Stimulated activated CD4-positive, alpha-beta T cell treated with anti-CD3 and anti-CD28 coated beads, TNF-alpha, amount 100 ng/mL, for 48 hours (primary cell): ENCODE results near the gene FAM50A.
"Not testable (repeated sequence)": the region's sequence is repeated elsewhere in the genome, so short reads cannot be mapped to it uniquely, and the experiment has no call there.

ENCODE experiments used
- DNase-seq, 3 donors: peaks; one replicate each; pipeline ENCODE4 v3.0.0-alpha.2; 2020; ENCODE audit warnings: low read depth in 3 of 3

The FAM50A gene

DNA sequence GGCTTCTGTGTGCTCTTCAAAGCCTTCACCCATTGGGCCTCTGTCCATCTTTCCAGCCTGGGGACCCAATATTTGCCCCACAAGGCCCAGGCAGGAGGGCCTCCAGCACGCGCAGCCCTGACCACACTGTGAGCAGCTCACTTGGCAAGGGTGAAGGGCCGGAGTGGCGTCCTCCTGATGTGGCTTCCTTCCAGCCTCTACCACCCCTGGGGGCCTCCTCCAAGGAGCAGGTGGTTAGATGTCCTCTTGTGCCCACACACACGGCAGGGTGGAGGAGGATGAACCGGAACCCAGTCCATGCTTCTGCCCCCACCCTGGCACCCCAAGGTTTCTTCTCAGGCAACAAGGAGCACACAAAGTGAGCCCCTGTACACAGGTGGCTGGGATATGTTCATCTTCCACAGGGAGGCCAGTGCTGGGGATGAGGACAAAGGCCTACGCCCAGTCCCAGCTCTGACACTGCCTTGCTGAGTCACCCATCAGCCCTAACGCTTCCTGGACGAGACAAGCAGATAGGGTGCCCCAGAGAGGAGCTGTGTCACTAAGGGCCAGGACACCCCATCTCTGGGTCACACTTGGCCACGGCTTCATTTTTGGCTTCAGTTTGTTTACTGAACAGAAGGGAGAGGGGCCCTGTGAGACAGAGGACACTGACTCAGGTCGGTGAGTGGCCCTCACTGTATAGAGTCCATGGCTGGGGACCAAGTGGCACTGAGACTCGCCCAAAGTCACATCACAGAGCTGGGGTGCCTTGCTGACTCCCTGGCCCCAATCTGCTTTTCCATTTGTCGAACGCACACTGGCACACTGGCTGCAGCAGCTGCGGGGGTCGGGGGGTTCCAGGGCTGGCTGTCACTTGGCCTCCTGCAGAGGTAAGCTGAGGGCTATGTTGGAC, 40.6 kb downstream of the FAM50A start:
- DNase-seq, result no peak

DNA sequence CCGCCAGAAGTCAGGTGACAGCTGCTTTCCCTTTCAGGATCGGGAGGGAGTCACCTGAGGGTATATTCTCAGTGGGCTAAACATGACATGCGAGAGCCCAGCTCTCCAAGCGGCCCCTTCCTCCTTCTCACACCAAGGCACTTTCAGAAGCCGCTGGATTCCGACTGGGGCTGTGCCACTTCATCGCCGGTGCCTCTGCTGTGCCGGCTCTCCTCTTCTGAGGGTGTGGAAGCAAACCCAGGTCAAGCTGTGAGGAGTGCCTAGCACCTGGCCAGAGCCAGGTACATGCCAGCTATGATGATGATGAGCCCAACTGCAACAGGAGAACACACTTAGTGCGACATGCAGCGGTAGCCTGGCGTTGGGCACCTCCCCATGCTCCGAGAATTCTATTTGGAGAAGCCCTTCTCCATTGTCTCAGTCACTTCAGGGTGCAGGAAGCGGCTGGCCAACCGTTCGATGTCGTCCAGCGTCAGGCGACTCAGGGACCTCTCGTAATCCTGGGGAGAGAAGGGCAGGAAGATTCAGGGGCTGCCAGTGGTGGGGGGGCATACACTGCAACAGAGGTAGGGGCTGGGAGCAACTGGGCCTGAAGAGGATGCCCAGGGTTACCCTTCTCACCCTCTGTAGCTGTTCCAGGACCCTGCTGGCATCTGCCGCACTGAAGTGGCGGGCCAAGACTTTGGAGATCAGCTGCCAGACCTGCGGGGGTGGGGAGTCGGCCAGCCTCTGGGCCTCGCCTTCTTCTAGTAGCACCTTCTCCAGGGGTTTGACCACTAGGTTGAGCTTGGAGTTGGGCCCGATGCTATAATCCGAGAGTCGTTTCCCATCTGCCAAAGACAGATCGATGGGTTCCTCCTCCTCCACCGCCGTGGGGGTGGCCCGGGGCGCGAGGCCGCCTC, 41.5 kb downstream of the FAM50A start:
- no peak for DNase-seq

DNA sequence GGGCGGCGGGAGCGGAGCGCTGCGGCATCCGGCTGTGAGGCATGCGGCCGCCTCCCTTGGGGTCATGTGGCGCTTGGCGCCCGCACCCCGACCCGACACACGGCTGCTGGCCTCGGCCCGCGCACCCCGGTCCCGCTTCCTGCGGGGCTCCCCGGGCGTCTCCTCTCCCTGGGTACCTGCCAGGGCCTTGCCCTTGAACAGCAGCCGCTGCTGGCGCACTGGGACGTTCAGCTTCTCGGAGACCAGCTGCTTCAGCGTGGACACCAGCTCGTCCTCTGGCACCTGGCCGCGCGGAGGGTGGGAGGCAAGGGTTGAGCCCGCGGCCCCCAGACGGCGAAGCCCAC, 42.1 kb downstream of the FAM50A start:
- DNase-seq, result no peak

DNA sequence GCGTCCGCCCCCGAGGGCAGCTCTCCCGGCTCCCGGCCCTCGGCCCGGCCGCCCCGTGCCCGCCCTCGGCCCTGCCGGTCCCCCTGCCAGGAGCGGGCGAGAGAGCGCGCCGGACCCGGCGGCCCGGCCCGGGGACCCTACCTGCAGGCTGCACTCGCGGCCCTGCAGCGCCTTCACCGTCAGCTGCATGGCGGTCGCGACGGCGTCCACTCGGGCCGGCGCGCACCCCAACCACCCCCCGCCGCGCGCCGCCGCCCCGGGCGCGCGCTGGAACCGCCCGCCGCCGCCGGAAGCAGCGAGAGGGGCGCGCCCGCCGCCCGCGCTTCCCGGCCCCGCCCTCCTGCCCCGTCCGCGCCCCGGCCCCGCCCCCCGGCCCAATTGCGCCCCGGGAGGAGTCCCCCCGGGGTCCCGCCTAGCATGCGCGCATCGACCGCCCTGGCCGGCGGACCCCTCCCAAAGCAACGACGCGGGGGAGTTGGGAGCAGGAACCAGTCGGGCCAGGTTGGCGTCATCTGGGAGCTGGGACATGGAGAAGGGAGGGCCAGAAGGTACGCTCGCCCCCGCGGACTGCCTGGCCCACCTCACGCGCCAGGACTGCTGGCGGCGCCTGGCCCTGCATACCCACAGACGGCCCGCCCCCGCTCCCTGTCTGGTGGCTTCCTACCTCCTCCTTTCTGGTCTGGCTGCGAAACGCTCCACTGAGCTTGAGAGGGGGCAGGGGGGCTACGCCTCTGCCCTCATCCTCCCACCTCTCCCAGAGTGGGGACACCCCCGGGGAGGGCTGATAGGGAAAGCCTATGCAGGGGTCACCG, 42.7 kb downstream of the FAM50A start, which contains the start of gene UBL4A:
Gene UBL4A (minus strand): TSS at position 220 of the 812 bp plus-strand sequence. CDS start 31 bp downstream, at position 189.
- DNase-seq, result peak in 1 of 3 donors; percentile 41

DNA sequence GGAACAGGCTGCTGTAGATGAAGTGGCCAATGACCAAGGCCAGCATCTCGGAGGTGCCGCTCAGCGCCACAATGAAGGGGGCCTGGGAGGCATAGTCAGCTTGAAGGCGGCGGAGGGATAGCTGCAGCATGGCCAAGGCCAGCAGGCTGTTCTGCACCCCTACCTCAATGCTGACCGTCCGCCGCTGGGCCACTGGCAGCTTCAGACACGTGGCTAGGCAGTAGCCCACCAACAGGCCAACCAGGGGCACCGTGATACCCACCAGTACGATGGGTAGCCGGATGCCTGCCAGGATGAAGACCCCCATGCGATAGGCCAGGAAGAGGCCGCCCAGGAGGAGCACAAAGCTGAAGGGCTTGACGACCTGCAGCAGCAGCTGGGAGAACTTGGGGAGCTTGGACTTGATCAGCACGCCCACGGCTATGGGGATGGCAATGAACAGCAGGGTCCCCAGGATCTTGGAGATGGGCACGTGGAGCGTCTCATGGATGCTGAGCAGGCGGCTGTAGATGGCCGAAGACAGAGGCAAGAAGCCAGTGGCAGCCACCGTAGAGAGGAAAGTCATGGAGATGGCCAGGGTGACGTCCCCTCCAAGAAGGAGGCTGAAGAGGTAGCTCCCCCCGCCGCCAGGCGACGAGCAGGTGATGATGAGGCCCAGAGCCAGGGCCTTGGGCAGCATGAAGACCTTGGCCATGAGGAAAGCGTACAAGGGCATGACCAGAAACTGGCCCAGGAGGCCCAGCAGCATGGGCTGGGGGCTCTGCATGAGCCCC, 43.8 kb downstream of the FAM50A start:
- DNase-seq, result no peak

DNA sequence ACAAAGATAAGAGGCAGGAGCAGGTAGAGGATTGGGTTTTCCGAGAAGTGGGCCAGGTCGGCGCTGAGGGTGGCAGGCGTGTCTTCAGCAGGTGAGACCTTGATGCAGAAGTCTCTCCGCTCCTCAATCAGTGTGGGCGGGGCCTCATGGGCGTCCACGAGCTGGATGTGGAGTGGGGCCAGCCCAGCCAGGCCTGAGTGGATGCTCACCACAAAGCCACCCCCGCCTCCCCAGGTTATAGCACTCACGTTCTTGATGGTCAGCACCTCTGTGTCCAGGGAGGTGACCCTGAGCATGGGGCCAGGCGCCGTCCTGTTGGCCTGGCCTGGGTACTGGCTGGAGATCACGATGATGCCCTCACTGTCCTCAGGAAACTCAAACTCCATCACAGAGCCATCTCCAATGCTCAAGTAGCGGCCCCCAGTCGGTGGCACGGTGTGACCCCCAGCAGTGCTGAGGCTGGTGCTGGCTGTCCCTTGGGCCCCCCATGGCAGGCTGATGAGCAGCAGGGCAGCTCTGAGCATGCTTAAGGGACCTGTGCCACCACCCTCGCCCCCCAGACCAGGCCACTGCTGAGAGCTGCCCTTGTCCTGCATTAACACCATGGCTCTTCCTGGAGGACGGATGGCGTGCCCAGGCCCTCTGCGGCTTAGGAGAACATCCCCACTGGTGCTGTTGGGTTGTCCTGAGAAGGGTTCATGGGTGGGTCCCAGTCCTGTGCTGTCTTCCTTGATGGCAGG, 44.6 kb downstream of the FAM50A start:
- no peak for DNase-seq

DNA sequence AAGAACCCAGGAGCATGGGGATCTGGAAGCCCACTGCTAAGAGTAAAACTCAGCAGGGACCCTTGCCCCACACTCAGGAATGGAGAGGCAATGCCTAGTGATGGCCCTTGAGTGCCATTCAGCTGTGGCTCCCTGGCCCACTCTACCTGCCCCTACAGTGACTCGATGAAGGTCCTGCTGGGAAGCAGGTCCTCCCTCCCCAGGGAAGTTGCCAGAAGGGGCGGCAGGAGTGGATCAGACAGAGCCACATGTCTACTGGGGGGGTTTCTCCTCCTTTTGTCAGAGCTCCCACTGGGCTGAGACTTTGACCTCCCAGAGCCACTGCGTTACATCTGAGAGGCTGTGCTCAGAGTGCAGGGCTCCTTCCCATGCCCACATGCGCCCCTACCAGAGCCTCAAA, 45.2 kb downstream of the FAM50A start:
- DNase-seq, result no peak

DNA sequence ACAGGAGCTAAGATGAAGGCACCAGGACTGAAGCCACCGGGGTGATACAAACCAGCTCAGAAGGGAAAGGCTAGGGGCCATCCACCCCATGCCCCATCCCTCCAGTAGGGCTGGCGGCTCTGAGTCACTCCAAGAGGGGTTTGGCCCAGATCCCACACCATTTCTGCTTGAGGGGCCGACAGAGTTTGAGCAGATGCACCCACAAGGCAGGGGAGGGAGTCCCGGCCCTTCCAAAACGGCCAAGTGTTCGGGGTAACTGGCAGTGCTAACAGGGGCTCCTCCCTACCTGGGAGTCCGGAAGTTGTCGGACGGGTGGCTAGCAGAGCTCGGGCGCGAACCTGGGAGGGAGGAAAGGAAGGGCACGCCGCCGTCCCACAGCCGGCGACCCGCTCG, 46.1 kb downstream of the FAM50A start:
- no peak for DNase-seq

DNA sequence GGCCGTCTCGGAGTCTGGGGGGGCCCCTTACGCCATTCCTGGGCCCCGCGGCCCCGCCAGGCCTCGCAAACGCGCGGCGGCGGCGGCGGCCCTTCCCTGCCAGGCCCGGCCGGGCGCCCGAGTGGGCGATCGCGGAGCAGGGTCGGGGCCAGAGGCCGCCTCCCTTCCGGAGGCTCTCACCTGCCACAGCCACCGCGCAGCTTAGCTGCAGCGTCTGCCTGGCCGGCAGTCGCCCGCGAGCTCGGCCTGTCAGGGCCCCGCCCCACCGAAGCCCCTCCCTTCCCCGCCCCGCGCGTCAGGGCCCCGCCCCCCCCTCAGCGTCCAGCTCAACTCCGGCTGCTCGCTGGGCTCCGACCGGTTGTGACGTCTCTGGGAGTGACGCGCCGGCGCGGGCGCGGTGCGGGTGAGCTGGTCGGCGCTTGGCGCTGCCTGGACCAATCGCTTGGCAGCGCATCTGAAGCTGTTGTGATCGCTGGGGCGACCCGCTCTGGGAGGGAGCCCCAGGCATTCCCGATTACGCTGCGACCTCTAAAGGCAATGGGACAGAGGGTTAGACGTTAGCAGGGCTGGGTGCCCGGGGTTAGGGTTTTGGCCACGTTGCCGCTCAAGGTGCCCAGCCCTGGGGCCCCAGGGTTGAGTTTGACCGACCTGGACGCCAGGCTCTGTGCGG, 46.6 kb downstream of the FAM50A start, which contains the start of gene SLC10A3:
Gene SLC10A3 (minus strand): TSS at position 216 of the 670 bp plus-strand sequence. CDS start 1,689 bp downstream, outside the sequence.
- peak; percentile 76 to 85 (median 77) for DNase-seq

DNA sequence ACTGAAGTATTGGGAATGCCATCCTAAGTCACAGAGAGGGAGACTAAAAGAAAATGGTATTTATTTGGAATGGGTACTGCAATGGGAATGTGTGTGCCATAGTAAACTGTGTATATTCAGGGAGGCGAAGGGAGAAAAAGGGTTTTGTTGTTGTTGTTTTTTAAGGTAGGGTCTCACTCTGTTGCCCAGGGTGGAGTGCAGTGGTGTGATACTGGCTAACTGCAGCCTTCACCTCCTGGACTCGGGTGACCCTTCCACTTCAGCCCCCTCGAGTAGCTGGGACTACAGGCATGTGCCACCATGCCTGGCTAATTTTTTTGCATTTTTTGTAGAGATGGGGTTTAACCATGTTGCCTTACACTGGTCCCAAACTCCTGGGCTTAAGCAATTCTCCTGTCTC, 50.8 kb downstream of the FAM50A start:
- DNase-seq, result no peak

DNA sequence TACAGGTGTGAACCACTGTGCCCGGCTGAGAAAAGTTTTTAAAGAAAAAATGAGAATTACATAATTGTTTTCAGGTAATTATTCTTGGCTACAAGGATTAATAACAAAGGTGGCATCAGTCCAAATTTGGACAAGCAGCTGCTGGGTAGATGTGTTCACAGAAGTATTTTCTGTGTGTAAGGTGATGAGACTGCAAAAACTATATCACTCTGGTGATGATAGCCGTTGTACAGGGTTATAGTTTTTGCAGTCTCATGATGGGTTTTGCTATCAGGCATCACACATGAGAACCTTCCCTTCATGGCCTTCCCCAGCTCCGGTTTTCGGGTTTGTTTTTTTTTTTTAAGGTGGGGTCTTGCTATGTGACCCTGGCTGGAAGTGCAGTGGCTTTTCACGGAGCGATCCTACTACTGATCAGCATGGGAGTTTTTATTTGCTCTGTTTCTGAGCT, 51.6 kb downstream of the FAM50A start:
- DNase-seq, result no peak

DNA sequence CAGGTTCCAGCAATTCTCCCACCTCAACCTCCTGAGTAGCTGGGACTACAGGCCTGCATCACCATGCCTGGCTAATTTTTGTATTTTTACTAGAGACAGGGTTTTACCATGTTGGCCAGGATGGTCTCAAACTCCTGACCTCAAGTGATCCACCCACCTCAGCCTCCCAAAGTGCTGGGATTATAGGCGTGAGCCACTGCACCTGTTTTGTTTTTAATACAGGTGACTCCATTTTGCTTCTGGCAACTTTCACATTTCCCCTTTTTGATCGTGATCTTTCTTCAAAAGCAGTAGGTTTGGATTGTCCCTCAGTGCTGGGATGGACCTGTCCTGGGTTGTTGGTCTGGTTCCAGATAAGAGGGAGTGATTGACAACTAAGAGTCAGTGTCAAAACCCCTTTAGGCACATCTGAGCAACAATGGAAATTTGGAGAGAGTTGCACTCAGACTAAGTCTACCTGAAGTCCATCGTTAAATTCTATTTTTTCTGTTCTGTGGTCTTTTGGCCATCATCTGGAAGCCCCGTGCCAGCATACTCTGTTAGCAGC, 52.7 kb downstream of the FAM50A start:
- not testable (repeated sequence) for DNase-seq
